K562 (cell line): Measurements from ENCODE around the gene PRKAG2.

Source experiments
- EZH2 ChIP-seq: IDR thresholded peaks from 2 replicates; pipeline ENCODE4 v1.6.1; 2012; ENCODE audit warnings: low read depth, mild to moderate bottlenecking, inconsistent platforms, low read length, borderline replicate concordance
- MXI1 ChIP-seq: IDR thresholded peaks from 2 replicates; pipeline ENCODE4 v1.6.1; 2011; ENCODE audit warnings: low read depth, mild to moderate bottlenecking, improper control_type of control experiment, low read length
- NONO ChIP-seq, 2 experiments: fragments of 200-400 bp in 1 of 2; fragments of 450-650 bp in 1 of 2; formaldehyde crosslinking in 1 of 2; IDR thresholded peaks; 2 replicates each; pipeline ENCODE4 v1.6.1; 2017; ENCODE audit warnings: low read depth in 2 of 2, mild to moderate bottlenecking in 2 of 2, moderate library complexity in 2 of 2, low read length in 1 of 2
- NR2C2 ChIP-seq, 2 experiments: fragments of 200-800 bp in 1 of 2; sonication (Bioruptor generic) in 1 of 2; sonication (generic) in 1 of 2; formaldehyde crosslinking in 1 of 2; IDR thresholded peaks; 2 replicates each; pipeline versions ENCODE4 v1.6.1 to v1.8.0; 2016 to 2022; ENCODE audit warnings: mild to moderate bottlenecking in 1 of 2, missing compliant biosample characterization in 1 of 2, missing genetic modification characterization in 1 of 2, missing genetic modification reagents in 1 of 2
- PHB2 ChIP-seq: fragments of 450-650 bp; IDR thresholded peaks from 2 replicates; pipeline ENCODE4 v1.6.1; 2017; ENCODE audit warnings: low read depth
- SMC3 ChIP-seq: conservative IDR thresholded peaks from 2 replicates; pipeline ENCODE4 v1.6.1; 2011; ENCODE audit warnings: low read depth, low read length, improper control_type of control experiment; ENCODE audit not compliant: insufficient read depth
- SP2 ChIP-seq: IDR thresholded peaks from 2 replicates; pipeline ENCODE4 v1.6.1; 2011; ENCODE audit warnings: mild to moderate bottlenecking, low read depth, low read length, moderate library complexity; ENCODE audit not compliant: poor library complexity, severe bottlenecking; ENCODE audit errors: extremely low read depth
- YY1 ChIP-seq, 3 experiments: IDR thresholded peaks; 2 replicates each; pipeline ENCODE4 v1.6.1; 2011; ENCODE audit warnings: low read length in 2 of 3, mild to moderate bottlenecking in 2 of 3, moderate library complexity in 2 of 3, borderline replicate concordance in 1 of 3, control low read depth in 1 of 3, low read depth in 1 of 3; ENCODE audit not compliant: insufficient read depth in 3 of 3, insufficient replicate concordance in 2 of 3, control insufficient read depth in 1 of 3, insufficient read length in 1 of 3; ENCODE audit errors: extremely low read depth in 1 of 3
- ZNF280A ChIP-seq: fragments of 450-650 bp; IDR thresholded peaks from 2 replicates; pipeline ENCODE4 v1.6.1; 2018; ENCODE audit warnings: mild to moderate bottlenecking, low read depth; ENCODE audit not compliant: partially characterized antibody
- TF ChIP-seq, protein P1 (sequence below), 3 experiments: IDR thresholded peaks in 2 of 3; conservative IDR thresholded peaks in 1 of 3; 2 replicates each; pipeline ENCODE4 v1.5.1; 2011 to 2012; ENCODE audit warnings: low read length in 3 of 3, mild to moderate bottlenecking in 3 of 3, control low read depth in 2 of 3, improper control_type of control experiment in 1 of 3, inconsistent platforms in 1 of 3, low read depth in 1 of 3, mixed read lengths in 1 of 3, moderate library complexity in 1 of 3; ENCODE audit not compliant: insufficient read depth in 2 of 3

GRCh38 chr7:151844825-151845200, 32.1 kb downstream of the PRKAG2 start:
- TF ChIP-seq, protein P1, sequence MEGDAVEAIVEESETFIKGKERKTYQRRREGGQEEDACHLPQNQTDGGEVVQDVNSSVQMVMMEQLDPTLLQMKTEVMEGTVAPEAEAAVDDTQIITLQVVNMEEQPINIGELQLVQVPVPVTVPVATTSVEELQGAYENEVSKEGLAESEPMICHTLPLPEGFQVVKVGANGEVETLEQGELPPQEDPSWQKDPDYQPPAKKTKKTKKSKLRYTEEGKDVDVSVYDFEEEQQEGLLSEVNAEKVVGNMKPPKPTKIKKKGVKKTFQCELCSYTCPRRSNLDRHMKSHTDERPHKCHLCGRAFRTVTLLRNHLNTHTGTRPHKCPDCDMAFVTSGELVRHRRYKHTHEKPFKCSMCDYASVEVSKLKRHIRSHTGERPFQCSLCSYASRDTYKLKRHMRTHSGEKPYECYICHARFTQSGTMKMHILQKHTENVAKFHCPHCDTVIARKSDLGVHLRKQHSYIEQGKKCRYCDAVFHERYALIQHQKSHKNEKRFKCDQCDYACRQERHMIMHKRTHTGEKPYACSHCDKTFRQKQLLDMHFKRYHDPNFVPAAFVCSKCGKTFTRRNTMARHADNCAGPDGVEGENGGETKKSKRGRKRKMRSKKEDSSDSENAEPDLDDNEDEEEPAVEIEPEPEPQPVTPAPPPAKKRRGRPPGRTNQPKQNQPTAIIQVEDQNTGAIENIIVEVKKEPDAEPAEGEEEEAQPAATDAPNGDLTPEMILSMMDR (IDR thresholded peaks at IDR 0.05 in 2 of 3, conservative IDR thresholded peaks at IDR 0.05 in 1 of 3; ENCODE audit: insufficient read depth in 2 of 3, low read depth in 1 of 3, low read length in 3 of 3) = no peak
- TF ChIP-seq EZH2 (no peak), NR2C2 (CRISPR knock-in tag; IDR thresholded peaks at IDR 0.05) (no peak), NR2C2 (tag; IDR thresholded peaks at IDR 0.05) (no peak), MXI1 (no peak), NONO (IDR thresholded peaks at IDR 0.05; ENCODE audit: low read depth in 2 of 2, low read length in 1 of 2) (no peak), PHB2 (no peak), YY1 (IDR thresholded peaks at IDR 0.05; ENCODE audit: borderline replicate concordance in 1 of 3, control insufficient read depth in 1 of 3, extremely low read depth in 1 of 3, insufficient read depth in 3 of 3, insufficient read length in 1 of 3, insufficient replicate concordance in 2 of 3, low read depth in 1 of 3, low read length in 2 of 3) (no peak), SMC3 (no peak), ZNF280A (no peak), SP2 (no peak)
